HUES6 (cell line): ENCODE data around the gene CXCR6.
"Not testable (repeated sequence)": the region's sequence is repeated elsewhere in the genome, so short reads cannot be mapped to it uniquely, and the experiment has no call there.

ENCODE experiments used
- H3K27ac ChIP-seq: 2 replicates; pipeline ENCODE4 v1.7.0; 2013; ENCODE audit warnings: low read depth, mild to moderate bottlenecking, low read length, inconsistent platforms
- H3K27me3 ChIP-seq: 2 replicates; pipeline ENCODE4 v1.6.1; 2013; ENCODE audit warnings: low read length; ENCODE audit not compliant: control insufficient read depth, insufficient read depth
- H3K36me3 ChIP-seq: 2 replicates; pipeline ENCODE4 v1.6.1; 2013; ENCODE audit warnings: low read length; ENCODE audit not compliant: control insufficient read depth, insufficient read depth
- H3K4me1 ChIP-seq: 2 replicates; pipeline ENCODE4 v1.6.1; 2013; ENCODE audit warnings: low read length; ENCODE audit not compliant: control insufficient read depth, insufficient read depth
- H3K4me3 ChIP-seq: 2 replicates; pipeline ENCODE4 v1.5.1; 2013; ENCODE audit warnings: low read depth, low read length
- H3K9ac ChIP-seq: one replicate; pipeline ENCODE4 v1.6.1; 2013; ENCODE audit warnings: mild to moderate bottlenecking, low read length
- H3K9me3 ChIP-seq: 2 replicates; pipeline ENCODE4 v1.6.1; 2013; ENCODE audit warnings: low read depth, low read length; ENCODE audit not compliant: control insufficient read depth, insufficient read depth

Gene CXCR6

GRCh38 chr3:45992821-45993221 lies 49.6 kb downstream of the CXCR6 start:
- Histone ChIP-seq H3K36me3 (no peaks in the 10 kb centered on the region), H3K4me1 (peaks cover 41% of the 10 kb centered on the region), H3K4me3 (0 out of 2 replicates have a peak overlapping the region, but pooled peaks have one; percentile 21), H3K9me3 (no peaks in the 10 kb centered on the region), H3K27ac (no peak overlapping the region), H3K27me3 (0 out of 2 replicates have a peak, but pooled peaks cover 2% of the 10 kb centered on the region), H3K9ac (no peak overlapping the region)

DNA sequence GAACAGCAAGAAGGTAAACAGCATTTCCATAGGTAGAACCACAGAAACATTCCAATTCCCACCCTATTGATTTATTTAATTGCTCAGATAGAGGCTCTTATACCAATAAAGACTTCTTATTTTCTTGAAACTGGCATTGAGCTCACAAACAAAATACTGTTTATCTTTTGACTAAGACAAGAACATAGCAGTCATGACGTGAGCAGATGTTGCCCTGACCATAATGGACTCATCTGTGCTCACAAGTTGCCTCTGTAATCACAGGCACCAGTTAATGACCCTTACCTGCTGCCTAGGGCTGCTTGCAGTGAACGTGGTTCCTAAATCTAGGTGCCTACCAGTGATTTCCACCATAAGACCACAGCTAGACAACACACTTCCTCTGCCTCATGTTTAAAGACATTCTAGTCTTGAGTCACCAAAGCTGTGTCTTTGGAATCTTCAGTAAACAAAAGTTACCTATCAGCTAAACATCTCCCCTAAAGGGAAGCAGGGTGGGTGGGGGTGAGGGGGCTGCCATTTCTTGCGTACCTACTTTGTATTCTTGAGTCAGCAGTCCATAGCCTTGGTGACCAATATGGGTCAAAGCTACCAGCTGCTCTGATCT lies 50.3 kb downstream of the CXCR6 start:
- Histone ChIP-seq H3K9ac (no peak overlapping the region), H3K9me3 (no peaks in the 10 kb centered on the region), H3K4me1 (peaks cover 35% of the 10 kb centered on the region), H3K27me3 (0 out of 2 replicates have a peak, but pooled peaks cover 2% of the 10 kb centered on the region), H3K27ac (no peak overlapping the region), H3K36me3 (no peaks in the 10 kb centered on the region), H3K4me3 (no peak overlapping the region)

- H3K27ac ChIP-seq: no peak overlapping the region
- H3K27me3 ChIP-seq: 0 out of 2 replicates have a peak, but pooled peaks cover 2% of the 10 kb centered on the region
- H3K4me3 ChIP-seq: peak overlapping the region; percentile 92
- H3K4me1 ChIP-seq: peaks cover 32% of the 10 kb centered on the region
- H3K9me3 ChIP-seq: no peaks in the 10 kb centered on the region
- H3K36me3 ChIP-seq: no peaks in the 10 kb centered on the region
- peak overlapping the region; percentile 72 for H3K9ac ChIP-seq
Measured at GRCh38 chr3:45994419-45995235, 51.4 kb downstream of the CXCR6 start.

- H3K36me3 ChIP-seq: no peaks in the 10 kb centered on the region
- 0 out of 2 replicates have a peak, but pooled peaks cover 2% of the 10 kb centered on the region for H3K27me3 ChIP-seq
- peaks cover 28% of the 10 kb centered on the region for H3K4me1 ChIP-seq
- H3K27ac ChIP-seq: peak within 1 kb of the TSS; percentile 38; the same call in 1 of the 2 replicates
- H3K9me3 ChIP-seq: no peaks in the 10 kb centered on the region
- peak within 1 kb of the TSS; percentile 92 for H3K4me3 ChIP-seq
- peak within 1 kb of the TSS; percentile 72 for H3K9ac ChIP-seq
Measured at GRCh38 chr3:45995236-45996192, 52.2 kb downstream of the CXCR6 start, which contains the start of gene FYCO1. FYCO1 (minus strand) TSS chr3:45995824; CDS start chr3:45984910, 10,914 bp downstream.

DNA sequence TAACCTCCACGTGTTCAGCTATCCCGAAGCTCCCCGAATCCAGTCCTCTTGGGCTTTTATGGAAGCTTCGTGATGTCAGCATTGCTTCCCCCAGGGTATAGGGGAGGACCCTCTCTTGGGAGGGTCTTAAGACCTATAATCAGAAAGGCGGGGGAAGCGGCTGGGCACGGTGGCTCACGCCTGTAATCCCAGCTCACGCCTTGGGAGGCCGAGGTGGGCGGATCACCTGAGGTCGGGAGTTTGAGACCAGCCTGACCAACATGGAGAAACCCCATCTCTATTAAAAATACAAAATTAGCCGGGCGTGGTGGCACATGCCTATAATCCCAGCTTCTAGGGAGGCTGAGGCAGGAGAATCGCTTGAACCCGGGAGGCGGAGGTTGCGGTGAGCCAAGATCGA lies 54.2 kb downstream of the CXCR6 start:
- not testable (repeated sequence) for H3K36me3 ChIP-seq, H3K27me3 ChIP-seq, H3K27ac ChIP-seq, H3K9me3 ChIP-seq, H3K9ac ChIP-seq, H3K4me3 ChIP-seq
- H3K4me1 ChIP-seq: peaks cover 19% of the 10 kb centered on the region

- Histone ChIP-seq H3K9ac (no peak overlapping the region), H3K4me3 (no peak overlapping the region), H3K27ac (no peak overlapping the region), H3K27me3 (0 out of 2 replicates have a peak, but pooled peaks cover 2% of the 10 kb centered on the region), H3K4me1 (peaks cover 14% of the 10 kb centered on the region), H3K9me3 (no peaks in the 10 kb centered on the region), H3K36me3 (no peaks in the 10 kb centered on the region)
Measured at GRCh38 chr3:45997942-45998341, 54.7 kb downstream of the CXCR6 start.
